H9 (cell line): ENCODE measurements around the gene TEX13A. TPM values are rescaled to one million over a fixed set of nuclear protein-coding genes. Genes with fewer than 3 reads are reported as not detected.

Experiments used
- DNase-seq: peaks from one replicate; pipeline ENCODE4 v3.0.0-alpha.2; 2017
- H2AFZ ChIP-seq: one replicate; pipeline ENCODE4 v1.6.1; 2013; ENCODE audit warnings: mild to moderate bottlenecking, low read length, control low read depth, moderate library complexity
- H2AK5ac ChIP-seq: 2 replicates; pipeline ENCODE4 v1.6.1; 2013; ENCODE audit warnings: low read length, control low read depth, mixed read lengths; ENCODE audit not compliant: insufficient read length
- H2BK120ac ChIP-seq: one replicate; pipeline ENCODE4 v1.6.1; 2013; ENCODE audit warnings: low read depth, mild to moderate bottlenecking, low read length, control low read depth, inconsistent platforms; ENCODE audit not compliant: poor library complexity, severe bottlenecking
- H2BK12ac ChIP-seq: 2 replicates; pipeline ENCODE4 v1.6.1; 2013; ENCODE audit warnings: low read length, control low read depth, mixed read lengths, low read depth; ENCODE audit not compliant: insufficient read length
- H2BK15ac ChIP-seq: 2 replicates; pipeline ENCODE4 v1.6.1; 2013; ENCODE audit warnings: low read depth, low read length, control low read depth
- H2BK20ac ChIP-seq: one replicate; pipeline ENCODE4 v1.6.1; 2013; ENCODE audit warnings: low read depth, mild to moderate bottlenecking, low read length, control low read depth, inconsistent platforms; ENCODE audit not compliant: poor library complexity, severe bottlenecking
- H2BK5ac ChIP-seq: 2 replicates; pipeline ENCODE4 v1.6.1; 2013; ENCODE audit warnings: low read length, control low read depth, mixed read lengths; ENCODE audit not compliant: insufficient read length
- H3K14ac ChIP-seq: 2 replicates; pipeline ENCODE4 v1.6.1; 2013; ENCODE audit warnings: low read length, control low read depth; ENCODE audit not compliant: insufficient read depth
- H3K18ac ChIP-seq: 2 replicates; pipeline ENCODE4 v1.6.1; 2013; ENCODE audit warnings: low read depth, mild to moderate bottlenecking, mixed read lengths, low read length, control low read depth; ENCODE audit not compliant: insufficient read length
- H3K23ac ChIP-seq: 2 replicates; pipeline ENCODE4 v1.6.1; 2013; ENCODE audit warnings: low read length, control low read depth, mixed read lengths, low read depth; ENCODE audit not compliant: insufficient read length
- H3K23me2 ChIP-seq: 2 replicates; pipeline ENCODE4 v1.6.1; 2013; ENCODE audit warnings: low read depth, mild to moderate bottlenecking, mixed read lengths, low read length, control low read depth; ENCODE audit not compliant: insufficient read length, poor library complexity, severe bottlenecking
- H3K27ac ChIP-seq: 2 replicates; pipeline ENCODE4 v1.5.1; 2013; ENCODE audit warnings: low read length, control low read depth, mixed read lengths, low read depth; ENCODE audit not compliant: insufficient read length
- H3K27me3 ChIP-seq: 2 replicates; pipeline ENCODE4 v1.6.1; 2013; ENCODE audit warnings: low read length, control low read depth, inconsistent platforms; ENCODE audit not compliant: insufficient read depth
- H3K4ac ChIP-seq: 2 replicates; pipeline ENCODE4 v1.6.1; 2013; ENCODE audit warnings: low read depth, mild to moderate bottlenecking, control low read depth, inconsistent platforms, low read length, moderate library complexity
- H3K4me1 ChIP-seq: 2 replicates; pipeline ENCODE4 v1.6.1; 2013; ENCODE audit warnings: low read length, control low read depth, inconsistent platforms; ENCODE audit not compliant: insufficient read depth
- H3K4me2 ChIP-seq: 2 replicates; pipeline ENCODE4 v1.6.1; 2013; ENCODE audit warnings: low read length, control low read depth, mixed read lengths; ENCODE audit not compliant: insufficient read length, insufficient read depth
- H3K56ac ChIP-seq: 2 replicates; pipeline ENCODE4 v1.6.1; 2013; ENCODE audit warnings: low read depth, mild to moderate bottlenecking, mixed read lengths, low read length, control low read depth; ENCODE audit not compliant: insufficient read length
- H3K79me1 ChIP-seq: 2 replicates; pipeline ENCODE4 v1.6.1; 2013; ENCODE audit warnings: low read depth, mild to moderate bottlenecking, moderate library complexity, low read length, control low read depth, inconsistent platforms; ENCODE audit not compliant: insufficient read depth, poor library complexity, severe bottlenecking
- H3K79me2 ChIP-seq: 2 replicates; pipeline ENCODE4 v1.6.1; 2013; ENCODE audit warnings: low read length, control low read depth, inconsistent platforms; ENCODE audit not compliant: insufficient read depth
- H3K9ac ChIP-seq: 2 replicates; pipeline ENCODE4 v1.6.1; 2013; ENCODE audit warnings: low read length, control low read depth, mixed read lengths; ENCODE audit not compliant: insufficient read length; ENCODE audit errors: extremely low read depth
- H3K9me3 ChIP-seq: one replicate; pipeline ENCODE4 v1.6.1; 2013; ENCODE audit warnings: low read depth, low read length, inconsistent platforms; ENCODE audit not compliant: control insufficient read depth
- H3T11ph ChIP-seq: one replicate; pipeline ENCODE4 v1.6.1; 2013; ENCODE audit warnings: mild to moderate bottlenecking, low read length, control low read depth, inconsistent platforms
- H4K20me1 ChIP-seq: one replicate; pipeline ENCODE4 v1.6.1; 2013; ENCODE audit not compliant: control insufficient read depth, insufficient read length, insufficient read depth
- H4K5ac ChIP-seq: 2 replicates; pipeline ENCODE4 v1.6.1; 2013; ENCODE audit warnings: low read depth, mild to moderate bottlenecking, mixed read lengths, low read length, control low read depth; ENCODE audit not compliant: insufficient read length
- H4K8ac ChIP-seq: replicated peaks from 2 replicates; pipeline ENCODE4 v1.6.1; 2013; ENCODE audit warnings: low read length, control low read depth, mixed read lengths, low read depth; ENCODE audit not compliant: insufficient read length
- H4K91ac ChIP-seq: 2 replicates; pipeline ENCODE4 v1.6.1; 2013; ENCODE audit warnings: low read depth, mild to moderate bottlenecking, moderate library complexity, mixed read lengths, low read length, control low read depth; ENCODE audit not compliant: insufficient read length
- H3K27ac Mint-ChIP-seq, 3 experiments: 2 replicates in 2 of 3; 3 replicates in 1 of 3; pipeline ENCODE4 v1.8.0; 2020 to 2021; ENCODE audit warnings: mixed read lengths in 3 of 3, mild to moderate bottlenecking in 1 of 3, moderate library complexity in 1 of 3
- H3K27me3 Mint-ChIP-seq: 2 replicates; pipeline ENCODE4 v1.8.0; 2021; ENCODE audit warnings: low read depth, mild to moderate bottlenecking, moderate library complexity, mixed read lengths
- H3K36me3 Mint-ChIP-seq, 3 experiments: 2 replicates in 2 of 3; 3 replicates in 1 of 3; pipeline ENCODE4 v1.8.0; 2020 to 2021; ENCODE audit warnings: low read depth in 3 of 3, mixed read lengths in 3 of 3; ENCODE audit not compliant: insufficient read depth in 1 of 3
- H3K4me1 Mint-ChIP-seq, 2 experiments: 2 replicates each; pipeline ENCODE4 v1.8.0; 2020; ENCODE audit warnings: mixed read lengths in 2 of 2
- H3K4me3 Mint-ChIP-seq, 2 experiments: 2 replicates in 1 of 2; 3 replicates in 1 of 2; pipeline ENCODE4 v1.8.0; 2020 to 2021; ENCODE audit warnings: mild to moderate bottlenecking in 2 of 2, mixed read lengths in 2 of 2, moderate library complexity in 1 of 2
- H3K9me3 Mint-ChIP-seq, 2 experiments: 2 replicates in 1 of 2; 3 replicates in 1 of 2; pipeline ENCODE4 v1.8.0; 2020; ENCODE audit warnings: mild to moderate bottlenecking in 2 of 2, mixed read lengths in 2 of 2, moderate library complexity in 1 of 2
- whole genome bisulfite sequencing: extraction: QIAGEN DNeasy Blood & Tissue Kit; methylation state at CpG from one replicate; pipeline ENCODE4 v1.1.7; 2013; ENCODE audit warnings: missing lambda C conversion rate, low lambda C conversion rate, mixed read lengths; ENCODE audit not compliant: insufficient read length; ENCODE audit errors: extremely low coverage; 5-methylcytosine and 5-hydroxymethylcytosine counted together
- total RNA-seq: library from RNA; stranded (reverse); gene quantifications from 2 replicates; pipeline ENCODE4 v1.2.1, GENCODE V29; 2021
- TF ChIP-seq, protein P1 (sequence below): fragments of 200-600 bp; sonication (generic); conservative IDR thresholded peaks from 3 replicates; pipeline ENCODE4 v1.8.0; 2021; ENCODE audit warnings: antibody characterized with exemption, mild to moderate bottlenecking

The TEX13A gene
- total RNA-seq, 1 experiment from 2014 or later, result not detected

DNA sequence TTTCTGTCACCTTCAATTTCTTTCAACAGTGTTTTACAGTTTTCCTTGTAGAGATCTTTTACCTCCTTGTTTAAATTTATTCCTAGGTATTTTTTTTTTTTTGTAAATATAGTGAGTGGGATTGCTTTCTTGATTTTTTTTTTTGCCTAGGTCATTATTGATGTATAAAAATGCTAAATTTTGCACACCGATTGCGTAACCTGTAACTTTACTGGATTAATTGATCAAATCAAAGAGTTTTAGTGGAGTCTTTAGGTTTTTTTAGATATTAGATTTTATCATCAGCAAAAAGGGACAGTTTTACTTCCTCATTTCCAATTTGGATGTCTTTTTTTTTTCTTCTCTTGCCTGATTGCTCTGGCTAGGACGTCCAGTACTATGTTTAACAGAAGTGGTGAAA lies 40.9 kb downstream of the TEX13A start:
- no peak overlapping the region for H3K4ac ChIP-seq
- H2BK120ac ChIP-seq, result no peak overlapping the region
- no peaks in the 10 kb centered on the region for H3K79me2 ChIP-seq
- WGBS, result no CpG with 5 or more reads among the region's 3 CpGs
- no peaks in the 10 kb centered on the region for H4K20me1 ChIP-seq
- peaks cover 1% of the 10 kb centered on the region; the same call in 1 of the 2 replicates for H3K27me3 ChIP-seq
- H2BK20ac ChIP-seq, result no peak overlapping the region
- TF ChIP-seq, protein P1, sequence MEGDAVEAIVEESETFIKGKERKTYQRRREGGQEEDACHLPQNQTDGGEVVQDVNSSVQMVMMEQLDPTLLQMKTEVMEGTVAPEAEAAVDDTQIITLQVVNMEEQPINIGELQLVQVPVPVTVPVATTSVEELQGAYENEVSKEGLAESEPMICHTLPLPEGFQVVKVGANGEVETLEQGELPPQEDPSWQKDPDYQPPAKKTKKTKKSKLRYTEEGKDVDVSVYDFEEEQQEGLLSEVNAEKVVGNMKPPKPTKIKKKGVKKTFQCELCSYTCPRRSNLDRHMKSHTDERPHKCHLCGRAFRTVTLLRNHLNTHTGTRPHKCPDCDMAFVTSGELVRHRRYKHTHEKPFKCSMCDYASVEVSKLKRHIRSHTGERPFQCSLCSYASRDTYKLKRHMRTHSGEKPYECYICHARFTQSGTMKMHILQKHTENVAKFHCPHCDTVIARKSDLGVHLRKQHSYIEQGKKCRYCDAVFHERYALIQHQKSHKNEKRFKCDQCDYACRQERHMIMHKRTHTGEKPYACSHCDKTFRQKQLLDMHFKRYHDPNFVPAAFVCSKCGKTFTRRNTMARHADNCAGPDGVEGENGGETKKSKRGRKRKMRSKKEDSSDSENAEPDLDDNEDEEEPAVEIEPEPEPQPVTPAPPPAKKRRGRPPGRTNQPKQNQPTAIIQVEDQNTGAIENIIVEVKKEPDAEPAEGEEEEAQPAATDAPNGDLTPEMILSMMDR, result no peak
- H4K91ac ChIP-seq, result no peak overlapping the region
- H2BK15ac ChIP-seq, result no peak overlapping the region
- H2BK5ac ChIP-seq, result no peak overlapping the region
- H3K56ac ChIP-seq, result no peak overlapping the region
- Mint-ChIP-seq H3K27ac (no peak overlapping the region), H3K9me3 (peaks cover 14 to 55% of the 10 kb centered on the region in 2 experiments), H3K36me3 (no peaks in the 10 kb centered on the region; a peak in 3 of 7 replicates), H3K27me3 (no peaks in the 10 kb centered on the region; the same call in 1 of the 2 replicates), H3K4me3 (no peak overlapping the region), H3K4me1 (no peaks in the 10 kb centered on the region)
- H3K14ac ChIP-seq, result no peak overlapping the region
- H3K4me2 ChIP-seq, result no peak overlapping the region
- no peak overlapping the region for H3K9ac ChIP-seq
- H3K9me3 ChIP-seq, result peaks cover 6% of the 10 kb centered on the region
- H3K27ac ChIP-seq, result no peak overlapping the region
- no peak overlapping the region for H3K23ac ChIP-seq
- H2AFZ ChIP-seq, result no peak overlapping the region
- no peak overlapping the region for H2BK12ac ChIP-seq
- no peak for DNase-seq
- no peaks in the 10 kb centered on the region for H3K4me1 ChIP-seq
- no peak overlapping the region for H2AK5ac ChIP-seq
- H4K5ac ChIP-seq, result no peak overlapping the region
- H3K18ac ChIP-seq, result no peak overlapping the region
- H3K79me1 ChIP-seq, result no peaks in the 10 kb centered on the region
- no peak overlapping the region for H4K8ac ChIP-seq
- no peaks in the 10 kb centered on the region for H3K23me2 ChIP-seq
- H3T11ph ChIP-seq, result no peak overlapping the region
